GM12864 (cell line): Measurements from ENCODE around the gene NOX5.
"Not testable (repeated sequence)": the region's sequence is repeated elsewhere in the genome, so short reads cannot be mapped to it uniquely, and the experiment has no call there.

ENCODE experiments used
- DNase-seq: peaks from one replicate; pipeline ENCODE4 v3.0.0-alpha.2; 2011; ENCODE audit warnings: low read depth
- H3K4me3 ChIP-seq: 2 replicates; pipeline ENCODE4 v1.5.1; 2011; ENCODE audit warnings: mild to moderate bottlenecking, low read depth, low read length, control low read depth
- CTCF ChIP-seq: IDR thresholded peaks from 2 replicates; pipeline ENCODE4 v1.5.1; 2011; ENCODE audit warnings: low read depth, mild to moderate bottlenecking, moderate library complexity, low read length, control low read depth, inconsistent platforms; ENCODE audit errors: missing control alignments

Gene NOX5

GRCh38 chr15:69066007-69066995, 51.8 kb downstream of the NOX5 start:
- DNase-seq: no peak
- no peak overlapping the region for H3K4me3 ChIP-seq
- no peak for TF ChIP-seq CTCF

- no peak overlapping the region for H3K4me3 ChIP-seq
- no peak for TF ChIP-seq CTCF
- DNase-seq: no peak
Measured at GRCh38 chr15:69067296-69067695, 52.8 kb downstream of the NOX5 start.

- no peak overlapping the region for H3K4me3 ChIP-seq
- DNase-seq: no peak
- TF ChIP-seq CTCF: no peak
Measured at GRCh38 chr15:69068157-69068556, 53.7 kb downstream of the NOX5 start.

- H3K4me3 ChIP-seq, DNase-seq: not testable (repeated sequence)
Measured at GRCh38 chr15:69069290-69069689, 54.8 kb downstream of the NOX5 start.

GRCh38 chr15:69069996-69070395, 55.5 kb downstream of the NOX5 start:
- no peak overlapping the region for H3K4me3 ChIP-seq
- no peak for DNase-seq
- TF ChIP-seq CTCF: no peak

GRCh38 chr15:69070396-69070795, 55.9 kb downstream of the NOX5 start:
- no peak for DNase-seq
- no peak overlapping the region for H3K4me3 ChIP-seq
- TF ChIP-seq CTCF: no peak

GRCh38 chr15:69071260-69071659, 56.8 kb downstream of the NOX5 start:
- TF ChIP-seq CTCF: no peak

More at GRCh38 chr15:69071260-69071659, 56.8 kb downstream of the NOX5 start:
- H3K4me3 ChIP-seq: no peak overlapping the region
- no peak for DNase-seq
